Activated naive CD4-positive, alpha-beta T cell treated with anti-CD3 and anti-CD28 coated beads for 36 hours (primary cell): Measurements from ENCODE around the gene ZFP36. TPM values are rescaled to one million over a fixed set of nuclear protein-coding genes. Genes with fewer than 3 reads are reported as not detected.

Source experiments
- CTCF ChIA-PET: fragments of 350-600 bp; sonication (Branson Sonifier 250); formaldehyde crosslinking; loops from one replicate; lab custom pipeline; 2021; ENCODE audit warnings: antibody characterized with exemption; lab: Charles Lee
- DNase-seq: peaks from one replicate; pipeline ENCODE4 v3.0.0-alpha.2; 2020
- H3K27ac Mint-ChIP-seq: one replicate; pipeline ENCODE4 v1.8.0; 2021; ENCODE audit warnings: mild to moderate bottlenecking, mixed read lengths
- H3K27me3 Mint-ChIP-seq: one replicate; pipeline ENCODE4 v1.8.0; 2021; ENCODE audit warnings: low read depth, mixed read lengths
- H3K36me3 Mint-ChIP-seq: one replicate; pipeline ENCODE4 v1.8.0; 2021; ENCODE audit warnings: low read depth, mixed read lengths
- H3K4me1 Mint-ChIP-seq: one replicate; pipeline ENCODE4 v1.8.0; 2021; ENCODE audit warnings: low read depth, mixed read lengths
- H3K4me3 Mint-ChIP-seq: one replicate; pipeline ENCODE4 v1.8.0; 2021; ENCODE audit warnings: mild to moderate bottlenecking, moderate library complexity, mixed read lengths
- H3K9me3 Mint-ChIP-seq: one replicate; pipeline ENCODE4 v1.8.0; 2021; ENCODE audit warnings: mixed read lengths
- intact Hi-C: fragments of 100-400 bp; cut with micrococcal nuclease; formaldehyde crosslinking; loops from one replicate; pipeline ENCODE4 v1.15.1; 2023
- total RNA-seq, 2 experiments: library from RNA; stranded (reverse); gene quantifications; one replicate each; pipeline ENCODE4 v1.2.3, GENCODE V29; 2021

ZFP36 gene
- total RNA-seq, 2 experiments from 2014 or later = 113 to 116 TPM

- intact Hi-C loops = no loop called here
- H3K4me1 Mint-ChIP-seq = peaks cover 36% of the 10 kb centered on the region
- H3K27ac Mint-ChIP-seq = peak overlapping the region; percentile 98
- H3K27me3 Mint-ChIP-seq = no peaks in the 10 kb centered on the region
- no peaks in the 10 kb centered on the region for H3K9me3 Mint-ChIP-seq
- peak overlapping the region; percentile 98 for H3K4me3 Mint-ChIP-seq
- CTCF ChIA-PET = interaction anchor here (1.3 kb wide), 1 partner anchor 22 kb away, joined by 5 read pairs; no protein-coding TSS in a partner anchor
- H3K36me3 Mint-ChIP-seq = peaks cover 20% of the 10 kb centered on the region
- no peak for DNase-seq
These were observed 16.8 kb upstream of the ZFP36 start for GRCh38 chr19:39389631-39390414.

GRCh38 chr19:39390451-39390750 is 16.2 kb upstream of the ZFP36 start:
- peak; percentile 84 for DNase-seq
- Mint-ChIP-seq H3K4me3 (peak overlapping the region; percentile 98), H3K27me3 (no peaks in the 10 kb centered on the region), H3K4me1 (peaks cover 41% of the 10 kb centered on the region), H3K27ac (peak overlapping the region; percentile 98), H3K36me3 (peaks cover 21% of the 10 kb centered on the region), H3K9me3 (no peaks in the 10 kb centered on the region)
- intact Hi-C loops = no loop called here
- CTCF ChIA-PET = interaction anchor here (1.8 to 2.2 kb wide), 2 partner anchors 21 to 24 kb away, joined by 3 to 11 read pairs; no protein-coding TSS in a partner anchor

GRCh38 chr19:39390751-39391437 is 15.8 kb upstream of the ZFP36 start, which contains the start of the genes MED29 and PAF1:
Gene MED29 (plus strand): TSS chr19:39391378. CDS start chr19:39391423, 45 bp downstream.
Gene PAF1 (minus strand): TSS chr19:39391106. CDS start chr19:39390864, 242 bp downstream.
- Mint-ChIP-seq H3K9me3 (no peaks in the 10 kb centered on the region), H3K36me3 (peaks cover 20% of the 10 kb centered on the region), H3K4me1 (peaks cover 41% of the 10 kb centered on the region), H3K27me3 (no peaks in the 10 kb centered on the region), H3K27ac (peak within 1 kb of the TSS; percentile 98), H3K4me3 (peak within 1 kb of the TSS; percentile 98)
- peak; percentile 98 for DNase-seq
- CTCF ChIA-PET = interaction anchor here (0.6 to 2.2 kb wide), 7 partner anchors 8 to 48 kb away, joined by 3 to 11 read pairs (median 3); partner anchors contain the start of gene SAMD4B
- intact Hi-C loops = loop anchor here (1.0 kb wide), 6 partner anchors 11 to 89 kb away; partner anchors contain the start of genes PLEKHG2 and TIMM50

- Mint-ChIP-seq H3K27ac (peak overlapping the region; percentile 91), H3K36me3 (peaks cover 18% of the 10 kb centered on the region), H3K4me1 (peaks cover 63% of the 10 kb centered on the region), H3K9me3 (no peaks in the 10 kb centered on the region), H3K27me3 (no peaks in the 10 kb centered on the region), H3K4me3 (peak overlapping the region; percentile 34)
- intact Hi-C loops = loop anchor here (1.0 to 2.0 kb wide), 4 partner anchors 15 to 185 kb away; partner anchors contain the start of genes EID2B and PLEKHG2
- peak; percentile 96 for DNase-seq
- CTCF ChIA-PET = interaction anchor here (0.8 to 3.6 kb wide), 8 partner anchors 10 to 135 kb away, joined by 3 to 97 read pairs (median 4); partner anchors contain the start of genes EID2B, GMFG, PLEKHG2 and RPS16
These were observed 9.0 kb upstream of the ZFP36 start for GRCh38 chr19:39397360-39398296.

- CTCF ChIA-PET = interaction anchor here (0.8 to 3.6 kb wide), 8 partner anchors 10 to 134 kb away, joined by 3 to 97 read pairs (median 4); partner anchors contain the start of genes EID2B, GMFG, PLEKHG2 and RPS16
- peak; percentile 81 for DNase-seq
- Mint-ChIP-seq H3K27ac (peak overlapping the region; percentile 91), H3K27me3 (no peaks in the 10 kb centered on the region), H3K4me3 (peak overlapping the region; percentile 34), H3K4me1 (peaks cover 62% of the 10 kb centered on the region), H3K9me3 (no peaks in the 10 kb centered on the region), H3K36me3 (peaks cover 18% of the 10 kb centered on the region)
- intact Hi-C loops = loop anchor here (1.0 kb wide), 2 partner anchors 32 to 186 kb away; no protein-coding TSS in a partner anchor
These were observed 8.3 kb upstream of the ZFP36 start for GRCh38 chr19:39398297-39398864.

- H3K27me3 Mint-ChIP-seq = no peaks in the 10 kb centered on the region
- peaks cover 13% of the 10 kb centered on the region for H3K36me3 Mint-ChIP-seq
- no peak for DNase-seq
- CTCF ChIA-PET = interaction anchor here (2.0 to 4.7 kb wide), 2 partner anchors 8 to 12 kb away, joined by 7 to 45 read pairs; partner anchors contain the start of genes MED29 and PLEKHG2
- H3K27ac Mint-ChIP-seq = peak overlapping the region; percentile 39
- H3K9me3 Mint-ChIP-seq = no peaks in the 10 kb centered on the region
- intact Hi-C loops = loop anchor here (5.0 to 10.0 kb wide), 2 partner anchors 1028 to 1215 kb away; partner anchors contain the start of gene SERTAD1
- H3K4me3 Mint-ChIP-seq = no peak overlapping the region
- H3K4me1 Mint-ChIP-seq = peaks cover 64% of the 10 kb centered on the region
These were observed 7.0 kb upstream of the ZFP36 start for GRCh38 chr19:39399668-39400050.

- DNase-seq = no peak
- CTCF ChIA-PET = interaction anchor here (2.0 to 4.7 kb wide), 2 partner anchors 8 to 12 kb away, joined by 7 to 45 read pairs; partner anchors contain the start of genes MED29 and PLEKHG2
- peaks cover 12% of the 10 kb centered on the region for H3K36me3 Mint-ChIP-seq
- peaks cover 67% of the 10 kb centered on the region for H3K4me1 Mint-ChIP-seq
- no peaks in the 10 kb centered on the region for H3K9me3 Mint-ChIP-seq
- H3K27ac Mint-ChIP-seq = no peak overlapping the region
- H3K27me3 Mint-ChIP-seq = no peaks in the 10 kb centered on the region
- H3K4me3 Mint-ChIP-seq = no peak overlapping the region
- intact Hi-C loops = loop anchor here (5.0 to 10.0 kb wide), 2 partner anchors 1027 to 1215 kb away; partner anchors contain the start of gene SERTAD1
These were observed 6.6 kb upstream of the ZFP36 start for GRCh38 chr19:39400061-39400460.

- no peaks in the 10 kb centered on the region for H3K27me3 Mint-ChIP-seq
- intact Hi-C loops = loop anchor here (5.0 to 10.0 kb wide), 2 partner anchors 1026 to 1214 kb away; partner anchors contain the start of gene SERTAD1
- no peaks in the 10 kb centered on the region for H3K9me3 Mint-ChIP-seq
- peak overlapping the region; percentile 93 for H3K27ac Mint-ChIP-seq
- CTCF ChIA-PET = interaction anchor here (1.3 to 4.7 kb wide), 3 partner anchors 10 to 132 kb away, joined by 6 to 45 read pairs (median 7); partner anchors contain the start of genes EID2B, MED29 and PLEKHG2
- DNase-seq = no peak
- H3K4me1 Mint-ChIP-seq = peaks cover 73% of the 10 kb centered on the region
- H3K36me3 Mint-ChIP-seq = peaks cover 6% of the 10 kb centered on the region
- peak overlapping the region; percentile 84 for H3K4me3 Mint-ChIP-seq
These were observed 5.5 kb upstream of the ZFP36 start for GRCh38 chr19:39401070-39401548.

GRCh38 chr19:39401549-39402345 is 4.9 kb upstream of the ZFP36 start:
- H3K4me3 Mint-ChIP-seq = peak overlapping the region; percentile 84

More at GRCh38 chr19:39401549-39402345, 4.9 kb upstream of the ZFP36 start:
- Mint-ChIP-seq H3K36me3 (peaks cover 8% of the 10 kb centered on the region), H3K9me3 (no peaks in the 10 kb centered on the region), H3K4me1 (peaks cover 75% of the 10 kb centered on the region), H3K27me3 (no peaks in the 10 kb centered on the region), H3K27ac (peak overlapping the region; percentile 93)
- CTCF ChIA-PET = interaction anchor here (1.3 to 4.7 kb wide), 3 partner anchors 10 to 131 kb away, joined by 6 to 45 read pairs (median 7); partner anchors contain the start of genes EID2B, MED29 and PLEKHG2
- intact Hi-C loops = loop anchor here (1.0 to 10.0 kb wide), 4 partner anchors 10 to 1213 kb away; partner anchors contain the start of genes MED29, PAF1, PLEKHG2 and SERTAD1
- DNase-seq = peak; percentile 86
